Nephron progenitor cell (in vitro differentiated cells): Measurements from ENCODE around the gene VAPA.

ENCODE experiments used
- DNase-seq: peaks from one replicate; pipeline ENCODE4 v3.0.0; 2021
- H3K27ac Mint-ChIP-seq: 2 replicates; pipeline ENCODE4 v1.8.0; 2021; ENCODE audit warnings: mild to moderate bottlenecking, moderate library complexity, mixed read lengths
- H3K27me3 Mint-ChIP-seq: 2 replicates; pipeline ENCODE4 v1.8.0; 2021; ENCODE audit warnings: mild to moderate bottlenecking, low read depth, mixed read lengths; ENCODE audit not compliant: poor library complexity
- H3K36me3 Mint-ChIP-seq: 2 replicates; pipeline ENCODE4 v1.8.0; 2021; ENCODE audit warnings: low read depth, mixed read lengths
- H3K4me1 Mint-ChIP-seq: 2 replicates; pipeline ENCODE4 v1.8.0; 2021; ENCODE audit warnings: mixed read lengths
- H3K4me3 Mint-ChIP-seq: 2 replicates; pipeline ENCODE4 v1.8.0; 2021; ENCODE audit warnings: mild to moderate bottlenecking, moderate library complexity, mixed read lengths
- H3K9me3 Mint-ChIP-seq: 2 replicates; pipeline ENCODE4 v1.8.0; 2021; ENCODE audit warnings: mild to moderate bottlenecking, moderate library complexity, mixed read lengths
- TF ChIP-seq, protein P1 (sequence below): fragments of 200-600 bp; sonication (generic); IDR thresholded peaks from 2 replicates; pipeline ENCODE4 v1.5.0; 2021; ENCODE audit warnings: antibody characterized with exemption

VAPA gene

DNA sequence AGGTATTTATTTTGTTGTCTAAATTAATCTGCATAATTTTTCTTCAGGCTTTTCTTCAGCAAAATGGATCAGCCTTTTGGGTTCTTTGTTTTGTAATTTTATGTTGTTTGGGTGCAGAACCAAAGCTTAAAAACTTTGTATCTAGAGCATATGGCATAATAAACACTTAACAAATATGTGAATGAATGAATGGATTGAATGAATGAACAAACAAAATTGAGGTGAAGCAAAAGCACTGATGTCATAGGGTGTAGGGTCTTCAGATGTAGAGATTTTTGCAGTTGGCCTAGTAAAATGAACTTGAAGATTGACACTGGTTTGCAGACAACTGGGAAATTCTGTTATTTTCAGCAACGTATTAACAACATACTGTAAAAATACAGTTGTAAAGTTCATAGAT, 17.3 kb downstream of the VAPA start:
- TF ChIP-seq, protein P1, sequence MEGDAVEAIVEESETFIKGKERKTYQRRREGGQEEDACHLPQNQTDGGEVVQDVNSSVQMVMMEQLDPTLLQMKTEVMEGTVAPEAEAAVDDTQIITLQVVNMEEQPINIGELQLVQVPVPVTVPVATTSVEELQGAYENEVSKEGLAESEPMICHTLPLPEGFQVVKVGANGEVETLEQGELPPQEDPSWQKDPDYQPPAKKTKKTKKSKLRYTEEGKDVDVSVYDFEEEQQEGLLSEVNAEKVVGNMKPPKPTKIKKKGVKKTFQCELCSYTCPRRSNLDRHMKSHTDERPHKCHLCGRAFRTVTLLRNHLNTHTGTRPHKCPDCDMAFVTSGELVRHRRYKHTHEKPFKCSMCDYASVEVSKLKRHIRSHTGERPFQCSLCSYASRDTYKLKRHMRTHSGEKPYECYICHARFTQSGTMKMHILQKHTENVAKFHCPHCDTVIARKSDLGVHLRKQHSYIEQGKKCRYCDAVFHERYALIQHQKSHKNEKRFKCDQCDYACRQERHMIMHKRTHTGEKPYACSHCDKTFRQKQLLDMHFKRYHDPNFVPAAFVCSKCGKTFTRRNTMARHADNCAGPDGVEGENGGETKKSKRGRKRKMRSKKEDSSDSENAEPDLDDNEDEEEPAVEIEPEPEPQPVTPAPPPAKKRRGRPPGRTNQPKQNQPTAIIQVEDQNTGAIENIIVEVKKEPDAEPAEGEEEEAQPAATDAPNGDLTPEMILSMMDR: no peak
- no peak overlapping the region for H3K27ac Mint-ChIP-seq
- no peak for DNase-seq
- no peaks in the 10 kb centered on the region for H3K27me3 Mint-ChIP-seq
- H3K36me3 Mint-ChIP-seq: peaks cover 30% of the 10 kb centered on the region
- no peaks in the 10 kb centered on the region for H3K9me3 Mint-ChIP-seq
- H3K4me3 Mint-ChIP-seq: no peak overlapping the region
- H3K4me1 Mint-ChIP-seq: peaks cover 24% of the 10 kb centered on the region

DNA sequence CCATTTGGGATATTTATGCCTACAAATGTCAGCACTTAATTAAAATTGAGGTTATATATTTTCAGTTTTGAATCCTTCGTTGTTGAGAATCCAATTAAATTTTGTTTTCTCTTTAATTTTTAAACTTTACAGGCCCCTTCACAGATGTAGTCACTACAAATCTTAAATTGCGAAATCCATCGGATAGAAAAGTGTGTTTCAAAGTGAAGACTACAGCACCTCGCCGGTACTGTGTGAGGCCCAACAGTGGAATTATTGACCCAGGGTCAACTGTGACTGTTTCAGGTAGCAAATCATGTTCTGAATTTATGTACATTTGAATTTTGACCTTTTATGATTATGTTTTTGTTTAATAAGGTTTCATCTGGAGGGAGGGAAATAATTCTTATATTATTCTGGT, 17.9 kb downstream of the VAPA start:
- Mint-ChIP-seq H3K4me3 (no peak overlapping the region), H3K4me1 (peaks cover 19% of the 10 kb centered on the region), H3K27me3 (no peaks in the 10 kb centered on the region), H3K9me3 (no peaks in the 10 kb centered on the region), H3K36me3 (peaks cover 34% of the 10 kb centered on the region), H3K27ac (no peak overlapping the region)
- DNase-seq: no peak
- TF ChIP-seq, protein P1: no peak

DNA sequence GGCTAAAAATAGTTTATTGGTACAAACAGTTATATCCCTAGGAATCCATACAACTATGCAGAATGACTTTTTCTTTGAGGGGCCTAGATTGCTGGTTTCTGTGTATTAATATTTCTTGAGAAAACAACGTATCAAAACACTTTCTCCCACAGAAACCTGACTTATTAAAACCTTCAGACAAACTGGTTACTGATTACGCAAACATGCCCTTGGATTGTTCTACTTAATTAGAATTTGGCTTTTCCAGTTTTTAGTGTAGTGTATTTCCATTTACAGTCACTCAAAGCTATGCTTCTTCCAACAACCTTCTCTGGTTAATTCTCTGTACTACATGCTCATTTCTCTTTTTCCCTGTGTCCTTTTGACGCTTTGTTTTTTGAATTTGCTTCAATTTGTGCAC, 20.0 kb downstream of the VAPA start:
- Mint-ChIP-seq H3K27ac (peak overlapping the region; percentile 63), H3K9me3 (no peaks in the 10 kb centered on the region), H3K4me3 (no peak overlapping the region), H3K36me3 (peaks cover 45% of the 10 kb centered on the region), H3K4me1 (no peaks in the 10 kb centered on the region), H3K27me3 (no peaks in the 10 kb centered on the region)
- TF ChIP-seq, protein P1: no peak
- no peak for DNase-seq

DNA sequence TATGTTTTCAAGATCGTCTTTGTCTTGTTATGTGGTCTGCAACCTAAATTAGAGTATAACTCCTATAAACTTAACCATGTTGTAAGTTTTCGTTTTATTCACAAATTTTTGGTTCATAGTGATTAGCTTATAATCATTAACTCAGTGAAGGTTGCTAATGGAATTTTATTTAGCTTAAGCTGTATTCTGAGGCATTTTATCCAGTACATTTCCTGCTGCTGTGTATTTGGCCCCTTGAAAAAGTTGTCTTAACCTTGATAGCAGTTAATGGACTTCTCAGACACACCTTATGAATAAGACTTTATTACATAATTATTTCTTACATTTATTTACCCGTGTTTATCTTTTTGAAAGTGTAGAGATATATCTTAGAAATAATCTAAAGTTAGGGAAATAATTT, 20.5 kb downstream of the VAPA start:
- TF ChIP-seq, protein P1: no peak
- no peak for DNase-seq
- Mint-ChIP-seq H3K36me3 (peaks cover 47% of the 10 kb centered on the region), H3K4me3 (no peak overlapping the region), H3K27ac (peak overlapping the region; percentile 63), H3K27me3 (no peaks in the 10 kb centered on the region), H3K4me1 (no peaks in the 10 kb centered on the region), H3K9me3 (no peaks in the 10 kb centered on the region)

DNA sequence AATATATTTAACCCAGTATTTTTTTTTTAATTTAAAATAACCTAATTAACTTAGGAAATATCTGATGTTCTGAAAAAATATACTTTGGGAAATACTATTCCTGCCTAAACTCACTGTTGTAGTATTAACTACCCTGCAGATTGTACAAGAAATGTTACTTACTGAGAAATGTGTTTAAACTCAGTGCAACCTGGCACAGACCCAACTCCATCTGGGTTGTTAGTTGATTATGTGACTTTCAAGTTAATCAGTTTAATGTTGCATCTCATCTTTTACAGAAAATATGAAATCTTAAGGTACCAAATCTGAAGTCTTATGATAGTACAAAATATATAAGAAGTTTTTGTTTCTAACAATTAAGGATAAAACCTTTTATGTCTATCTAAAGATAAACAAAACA, 27.3 kb downstream of the VAPA start:
- no peaks in the 10 kb centered on the region for H3K9me3 Mint-ChIP-seq
- H3K4me3 Mint-ChIP-seq: no peak overlapping the region
- H3K4me1 Mint-ChIP-seq: peaks cover 9% of the 10 kb centered on the region
- no peak overlapping the region for H3K27ac Mint-ChIP-seq
- DNase-seq: no peak
- TF ChIP-seq, protein P1: no peak
- H3K36me3 Mint-ChIP-seq: peaks cover 73% of the 10 kb centered on the region
- H3K27me3 Mint-ChIP-seq: no peaks in the 10 kb centered on the region

DNA sequence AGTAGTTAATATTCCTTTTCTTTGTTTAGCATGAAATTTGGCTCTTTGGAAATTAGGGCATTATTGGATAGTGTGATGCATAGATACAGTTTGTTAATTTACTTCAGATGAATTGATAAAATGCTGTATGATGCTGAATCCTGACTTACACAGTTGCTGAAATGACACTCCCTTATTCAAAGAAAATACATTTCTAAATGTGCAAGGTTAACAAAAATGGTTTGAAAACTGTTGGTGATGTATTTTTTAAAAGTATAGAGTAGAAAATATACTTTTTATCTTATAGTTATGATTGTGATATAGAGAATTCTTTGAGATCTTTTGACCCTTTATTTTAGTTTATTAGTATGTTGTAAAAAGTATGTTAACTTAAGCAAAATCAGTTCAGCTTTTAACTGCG, 27.8 kb downstream of the VAPA start:
- H3K36me3 Mint-ChIP-seq: peaks cover 74% of the 10 kb centered on the region
- no peaks in the 10 kb centered on the region for H3K27me3 Mint-ChIP-seq
- no peak for DNase-seq
- H3K9me3 Mint-ChIP-seq: no peaks in the 10 kb centered on the region
- TF ChIP-seq, protein P1: no peak
- H3K4me3 Mint-ChIP-seq: no peak overlapping the region
- peak overlapping the region; percentile 25 for H3K27ac Mint-ChIP-seq
- peaks cover 9% of the 10 kb centered on the region for H3K4me1 Mint-ChIP-seq
